Fibroblast of lung (primary cell): ENCODE measurements around the gene ELFN2. TPM values are rescaled to one million over a fixed set of nuclear protein-coding genes. Genes with fewer than 3 reads are reported as not detected.

ENCODE experiments used
- DNase-seq, 2 donors: peaks; one replicate each; pipeline versions ENCODE4 v3.0.0 to v3.0.0-alpha.2; 2010; ENCODE audit warnings: low read depth in 2 of 2
- H2AFZ ChIP-seq: 2 replicates; pipeline ENCODE4 v1.5.1; 2012; ENCODE audit warnings: low read length, control low read depth, inconsistent platforms
- H3K27ac ChIP-seq: 2 replicates; pipeline ENCODE4 v1.5.1; 2011; ENCODE audit warnings: low read length, control low read depth; ENCODE audit not compliant: insufficient read depth
- H3K27me3 ChIP-seq: 2 replicates; pipeline ENCODE4 v1.5.1; 2011; ENCODE audit warnings: mild to moderate bottlenecking, low read length; ENCODE audit not compliant: control insufficient read depth, insufficient read depth
- H3K36me3 ChIP-seq: 2 replicates; pipeline ENCODE4 v1.5.1; 2011; ENCODE audit warnings: low read length; ENCODE audit not compliant: control insufficient read depth, insufficient read depth
- H3K4me1 ChIP-seq: 2 replicates; pipeline ENCODE4 v1.5.1; 2011; ENCODE audit warnings: low read length; ENCODE audit not compliant: control insufficient read depth, insufficient read depth; ENCODE audit errors: extremely low read depth
- H3K4me2 ChIP-seq: 2 replicates; pipeline ENCODE4 v1.5.1; 2011; ENCODE audit warnings: low read length, control low read depth; ENCODE audit not compliant: insufficient read depth; ENCODE audit errors: extremely low read depth
- H3K4me3 ChIP-seq, 4 experiments: fragments of 200-600 bp in 1 of 4; sonication (generic) in 1 of 4; replicated peaks in 1 of 4; 2 replicates each; pipeline ENCODE4 v1.5.1; 2011 to 2016; ENCODE audit warnings: low read length in 4 of 4, low read depth in 3 of 4, mild to moderate bottlenecking in 3 of 4, control low read depth in 2 of 4, inconsistent platforms in 1 of 4, mixed read lengths in 1 of 4; ENCODE audit not compliant: insufficient read depth in 1 of 4; ENCODE audit errors: control extremely low read depth in 1 of 4
- H3K79me2 ChIP-seq: 2 replicates; pipeline ENCODE4 v1.5.1; 2012; ENCODE audit warnings: mild to moderate bottlenecking, low read length, inconsistent platforms; ENCODE audit not compliant: control insufficient read depth, insufficient read depth
- H3K9ac ChIP-seq: 2 replicates; pipeline ENCODE4 v1.5.1; 2011; ENCODE audit warnings: mild to moderate bottlenecking, low read length, control low read depth; ENCODE audit not compliant: insufficient read depth
- H3K9me3 ChIP-seq: 2 replicates; pipeline ENCODE4 v1.5.1; 2012; ENCODE audit warnings: low read depth, low read length; ENCODE audit not compliant: control insufficient read depth, insufficient read depth
- H4K20me1 ChIP-seq: 2 replicates; pipeline ENCODE4 v1.5.1; 2011; ENCODE audit warnings: low read length; ENCODE audit not compliant: control insufficient read depth, insufficient read depth; ENCODE audit errors: extremely low read depth
- EZH2 ChIP-seq: IDR thresholded peaks from 2 replicates; pipeline ENCODE4 v1.5.1; 2012; ENCODE audit warnings: low read length, control low read depth, mild to moderate bottlenecking; ENCODE audit errors: missing control alignments
- polyA plus RNA-seq, 2 donors: library from polyadenylated mRNA; depleted of rRNA in 1 of 2; stranded (reverse) in 1 of 2; unstranded in 1 of 2; fragments of >200 nt; gene quantifications; 2 replicates each; pipeline ENCODE4 v1.2.1, GENCODE V29; 2011 to 2012; ENCODE audit warnings: missing spikeins in 1 of 2
- total RNA-seq: library from RNA; depleted of rRNA; stranded (reverse); fragments of >200 nt; gene quantifications from 2 replicates; pipeline ENCODE4 v1.2.1, GENCODE V29; 2014
- TF ChIP-seq, protein P1 (sequence below), 2 donors: IDR thresholded peaks in 1 of 2; conservative IDR thresholded peaks in 1 of 2; 1 replicate in 1 of 2; 2 replicates in 1 of 2; pipeline ENCODE4 v1.5.1; 2011 to 2012; ENCODE audit warnings: low read length in 2 of 2, control low read depth in 1 of 2, inconsistent platforms in 1 of 2, low read depth in 1 of 2, mild to moderate bottlenecking in 1 of 2

ELFN2 gene
- total and polyA plus RNA-seq, 2 donors (not counting 1 experiment from before 2014, with no cell fraction given) = under 0.01 to 0.02 TPM

DNA sequence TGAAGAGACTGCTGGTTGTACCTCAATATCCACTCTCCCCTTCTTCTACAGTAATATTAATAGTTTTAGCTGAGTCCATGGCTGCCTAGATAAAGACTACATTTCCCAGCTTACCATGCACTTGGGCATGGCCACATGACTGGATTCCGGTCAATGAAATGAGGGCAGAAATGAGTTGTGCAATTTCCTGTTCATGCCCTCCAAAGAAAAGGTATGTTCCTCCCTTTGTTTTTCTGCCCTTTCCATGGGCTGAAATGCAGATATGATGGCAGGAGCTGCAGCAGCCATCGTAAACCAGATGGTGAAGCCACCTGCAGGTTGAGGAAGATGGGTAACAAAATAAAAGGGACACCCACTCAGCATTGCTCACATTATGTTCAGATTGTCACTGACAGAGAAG, 15.3 kb upstream of the ELFN2 start:
- H3K79me2 ChIP-seq = no peaks in the 10 kb centered on the region
- H4K20me1 ChIP-seq = no peaks in the 10 kb centered on the region
- H3K9me3 ChIP-seq = no peaks in the 10 kb centered on the region
- H3K27ac ChIP-seq = no peak overlapping the region
- DNase-seq = peak; percentile 51 to 67
- H3K9ac ChIP-seq = no peak overlapping the region
- H2AFZ ChIP-seq = no peak overlapping the region
- H3K4me1 ChIP-seq = no peaks in the 10 kb centered on the region
- no peak for TF ChIP-seq EZH2
- TF ChIP-seq, protein P1, sequence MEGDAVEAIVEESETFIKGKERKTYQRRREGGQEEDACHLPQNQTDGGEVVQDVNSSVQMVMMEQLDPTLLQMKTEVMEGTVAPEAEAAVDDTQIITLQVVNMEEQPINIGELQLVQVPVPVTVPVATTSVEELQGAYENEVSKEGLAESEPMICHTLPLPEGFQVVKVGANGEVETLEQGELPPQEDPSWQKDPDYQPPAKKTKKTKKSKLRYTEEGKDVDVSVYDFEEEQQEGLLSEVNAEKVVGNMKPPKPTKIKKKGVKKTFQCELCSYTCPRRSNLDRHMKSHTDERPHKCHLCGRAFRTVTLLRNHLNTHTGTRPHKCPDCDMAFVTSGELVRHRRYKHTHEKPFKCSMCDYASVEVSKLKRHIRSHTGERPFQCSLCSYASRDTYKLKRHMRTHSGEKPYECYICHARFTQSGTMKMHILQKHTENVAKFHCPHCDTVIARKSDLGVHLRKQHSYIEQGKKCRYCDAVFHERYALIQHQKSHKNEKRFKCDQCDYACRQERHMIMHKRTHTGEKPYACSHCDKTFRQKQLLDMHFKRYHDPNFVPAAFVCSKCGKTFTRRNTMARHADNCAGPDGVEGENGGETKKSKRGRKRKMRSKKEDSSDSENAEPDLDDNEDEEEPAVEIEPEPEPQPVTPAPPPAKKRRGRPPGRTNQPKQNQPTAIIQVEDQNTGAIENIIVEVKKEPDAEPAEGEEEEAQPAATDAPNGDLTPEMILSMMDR (conservative IDR thresholded peaks at IDR 0.05 in 1 of 2, IDR thresholded peaks at IDR 0.05 in 1 of 2; ENCODE audit: low read depth in 1 of 2, low read length in 2 of 2) = no peak
- H3K36me3 ChIP-seq = no peaks in the 10 kb centered on the region
- H3K27me3 ChIP-seq = peaks cover 16% of the 10 kb centered on the region
- H3K4me3 ChIP-seq = no peak overlapping the region
- no peak overlapping the region for H3K4me2 ChIP-seq

DNA sequence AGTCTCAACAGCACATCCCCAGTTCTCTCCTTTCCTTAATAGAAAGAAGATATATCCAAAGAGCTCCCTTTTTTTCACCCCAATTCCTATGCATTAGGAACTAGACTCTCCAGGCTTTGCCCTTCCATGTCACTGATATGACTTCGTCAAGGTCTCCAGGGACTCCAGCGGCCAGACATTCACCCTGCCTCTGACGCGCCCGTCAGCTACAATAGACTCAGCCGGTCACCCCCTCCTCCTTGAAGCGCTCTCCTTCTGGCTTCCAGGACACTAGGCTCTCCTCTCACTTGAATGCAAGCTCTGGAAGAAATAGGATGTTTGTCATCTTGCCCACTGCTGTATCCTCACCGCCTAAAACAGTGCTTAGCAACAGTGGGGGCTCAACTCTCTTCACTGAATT, 14.9 kb upstream of the ELFN2 start:
- DNase-seq = no peak
- H2AFZ ChIP-seq = no peak overlapping the region
- peaks cover 12% of the 10 kb centered on the region for H3K27me3 ChIP-seq
- TF ChIP-seq, protein P1 (conservative IDR thresholded peaks at IDR 0.05 in 1 of 2, IDR thresholded peaks at IDR 0.05 in 1 of 2; ENCODE audit: low read depth in 1 of 2, low read length in 2 of 2) = no peak
- TF ChIP-seq EZH2 = no peak
- H3K4me1 ChIP-seq = no peaks in the 10 kb centered on the region
- H3K9me3 ChIP-seq = no peaks in the 10 kb centered on the region
- no peaks in the 10 kb centered on the region for H4K20me1 ChIP-seq
- H3K9ac ChIP-seq = no peak overlapping the region
- no peak overlapping the region for H3K27ac ChIP-seq
- H3K4me3 ChIP-seq = no peak overlapping the region
- no peaks in the 10 kb centered on the region for H3K36me3 ChIP-seq
- H3K4me2 ChIP-seq = no peak overlapping the region
- H3K79me2 ChIP-seq = no peaks in the 10 kb centered on the region

DNA sequence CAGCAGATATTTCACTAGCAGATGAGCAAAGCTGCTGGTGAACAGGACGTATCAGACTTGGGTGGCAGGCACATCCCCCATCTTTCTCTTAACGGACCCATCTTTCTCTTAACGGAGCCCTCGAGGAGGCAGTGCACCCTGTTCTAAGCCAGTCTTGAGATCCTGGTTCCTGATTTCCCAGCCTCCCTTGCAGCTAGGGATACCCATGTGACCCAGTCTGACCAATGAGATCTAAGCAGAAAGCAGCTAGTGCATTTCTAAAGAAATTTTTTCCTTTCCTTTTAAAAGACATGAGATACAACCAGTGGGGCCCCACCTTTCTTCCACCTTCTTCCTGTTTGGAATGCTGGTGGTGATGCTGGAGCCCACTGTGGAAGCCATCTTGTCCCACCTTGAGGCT, 13.6 kb upstream of the ELFN2 start:
- TF ChIP-seq, protein P1 (conservative IDR thresholded peaks at IDR 0.05 in 1 of 2, IDR thresholded peaks at IDR 0.05 in 1 of 2; ENCODE audit: low read depth in 1 of 2, low read length in 2 of 2) = no peak
- TF ChIP-seq EZH2 = no peak
- Histone ChIP-seq H3K4me2 (no peak overlapping the region), H4K20me1 (no peaks in the 10 kb centered on the region), H3K27ac (no peak overlapping the region), H3K27me3 (peaks cover 12% of the 10 kb centered on the region), H3K9ac (no peak overlapping the region), H3K79me2 (no peaks in the 10 kb centered on the region), H2AFZ (no peak overlapping the region), H3K4me3 (no peak overlapping the region), H3K9me3 (no peaks in the 10 kb centered on the region), H3K4me1 (no peaks in the 10 kb centered on the region), H3K36me3 (no peaks in the 10 kb centered on the region)
- no peak for DNase-seq
